Activated T-cell treated with anti-CD3 and anti-CD28 coated beads for 24 hours (primary cell): ENCODE measurements around the gene RASAL1.

Experiments used
- DNase-seq: peaks from one replicate; pipeline ENCODE4 v3.0.0-alpha.2; 2020; ENCODE audit warnings: low read depth

Gene RASAL1

GRCh38 chr12:113058553-113058952 lies 77.0 kb downstream of the RASAL1 start:
- DNase-seq = no peak

DNA sequence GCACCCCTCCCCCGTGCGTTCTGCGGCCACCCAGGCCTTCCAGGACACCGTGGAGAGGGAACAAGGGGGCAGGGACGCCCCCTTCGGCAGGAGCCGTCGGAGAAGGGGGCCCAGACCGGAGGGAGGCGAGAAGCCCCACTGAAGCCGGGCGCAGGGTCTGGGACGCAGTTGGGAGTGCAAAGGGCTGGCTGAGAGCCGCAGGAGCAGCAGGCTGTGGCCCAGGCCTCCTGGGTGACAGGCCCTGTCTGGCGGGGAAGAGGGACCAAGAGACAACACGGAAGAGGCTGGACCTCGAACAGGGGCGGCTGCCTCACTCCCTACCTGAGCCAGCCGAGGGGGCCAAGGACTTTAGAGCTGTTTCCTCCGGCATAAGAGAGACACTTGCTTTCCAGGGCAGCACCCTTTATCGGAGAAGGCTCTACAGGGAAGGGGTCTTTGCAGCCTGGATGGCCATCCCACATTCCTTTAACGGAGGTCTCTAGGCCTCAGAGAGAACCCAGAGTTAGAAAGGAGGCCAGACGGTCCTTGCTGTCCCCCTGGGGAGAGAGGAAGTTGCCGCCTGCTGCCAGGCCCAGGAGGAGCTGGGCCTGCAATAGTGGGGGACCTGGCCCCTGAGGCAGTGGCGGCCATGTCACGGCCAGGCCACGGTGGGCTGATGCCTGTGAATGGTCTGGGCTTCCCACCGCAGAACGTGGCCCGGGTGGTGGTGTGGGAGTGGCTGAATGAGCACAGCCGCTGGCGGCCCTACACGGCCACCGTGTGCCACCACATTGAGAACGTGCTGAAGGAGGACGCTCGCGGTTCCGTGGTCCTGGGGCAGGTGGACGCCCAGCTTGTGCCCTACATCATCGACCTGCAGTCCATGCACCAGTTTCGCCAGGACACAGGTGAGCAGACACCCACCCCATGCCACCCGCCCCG lies 77.7 kb downstream of the RASAL1 start:
- no peak for DNase-seq

- DNase-seq = peak; percentile 13
Observed at GRCh38 chr12:113056631-113057488, 78.7 kb downstream of the RASAL1 start, which contains the start of gene DTX1. DTX1 (plus strand) TSS chr12:113056730; CDS start chr12:113058193, 1,463 bp downstream.

DNA sequence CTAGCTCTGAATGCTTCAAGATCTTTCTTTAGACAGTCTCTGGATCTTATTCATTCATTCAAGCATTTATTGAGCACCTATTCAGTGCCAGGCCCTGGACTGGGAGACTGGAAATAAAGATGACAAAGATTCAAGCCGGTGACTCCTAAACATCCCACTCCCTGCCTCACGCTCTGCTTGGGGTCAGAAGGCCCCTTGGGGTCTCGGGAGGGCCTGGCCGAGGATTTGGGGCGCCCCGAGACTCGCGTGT lies 79.3 kb downstream of the RASAL1 start:
- no peak for DNase-seq

- DNase-seq = no peak
Observed at GRCh38 chr12:113055594-113056380, 79.8 kb downstream of the RASAL1 start.

DNA sequence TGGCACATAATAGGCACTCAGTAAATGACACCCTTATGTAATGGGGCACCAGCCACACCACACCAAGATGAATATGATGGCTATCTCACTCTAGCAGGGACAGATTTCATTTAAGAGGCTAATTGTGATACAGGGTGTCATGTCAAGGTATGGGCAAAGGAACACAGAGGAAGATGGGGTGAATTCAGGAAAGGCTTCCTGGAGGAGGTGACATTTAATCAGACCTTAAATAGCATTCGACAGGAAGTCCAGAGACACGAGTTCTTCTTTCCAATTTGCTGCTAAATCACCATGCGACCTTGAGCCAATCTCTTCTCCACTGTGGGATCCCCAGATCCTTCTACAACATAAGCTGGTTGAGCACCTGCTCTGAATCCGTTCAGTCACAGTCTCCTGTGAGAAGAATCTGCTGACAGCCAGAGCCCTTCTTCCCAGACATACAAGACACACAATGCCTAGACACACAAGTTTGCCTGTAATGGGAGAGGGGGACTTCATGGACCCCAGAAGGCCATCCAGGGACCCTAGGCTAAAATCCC lies 80.5 kb downstream of the RASAL1 start:
- DNase-seq = no peak

DNA sequence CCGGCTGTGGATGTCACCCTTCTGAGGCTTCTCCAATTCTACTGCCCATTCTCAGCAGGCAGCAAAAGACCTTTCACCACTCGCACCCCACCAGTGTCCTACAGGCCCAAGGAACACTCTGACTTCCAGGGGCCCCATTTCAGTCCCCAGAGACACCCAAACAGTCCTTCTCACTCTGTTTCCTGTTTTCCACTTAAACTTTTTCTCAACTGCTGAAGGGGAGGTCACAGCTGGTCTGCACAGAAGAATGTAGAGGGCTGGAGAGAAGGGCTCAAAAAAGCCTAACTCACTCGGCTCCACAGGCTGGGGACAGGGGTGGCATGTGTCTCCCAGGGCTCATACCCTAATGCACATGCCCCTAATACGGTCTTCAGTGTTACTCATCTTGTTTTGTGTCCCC lies 83.2 kb downstream of the RASAL1 start:
- DNase-seq = no peak

GRCh38 chr12:113051759-113052158 lies 83.8 kb downstream of the RASAL1 start:
- no peak for DNase-seq

- DNase-seq = no peak
Observed at GRCh38 chr12:113050795-113051194, 84.8 kb downstream of the RASAL1 start.

DNA sequence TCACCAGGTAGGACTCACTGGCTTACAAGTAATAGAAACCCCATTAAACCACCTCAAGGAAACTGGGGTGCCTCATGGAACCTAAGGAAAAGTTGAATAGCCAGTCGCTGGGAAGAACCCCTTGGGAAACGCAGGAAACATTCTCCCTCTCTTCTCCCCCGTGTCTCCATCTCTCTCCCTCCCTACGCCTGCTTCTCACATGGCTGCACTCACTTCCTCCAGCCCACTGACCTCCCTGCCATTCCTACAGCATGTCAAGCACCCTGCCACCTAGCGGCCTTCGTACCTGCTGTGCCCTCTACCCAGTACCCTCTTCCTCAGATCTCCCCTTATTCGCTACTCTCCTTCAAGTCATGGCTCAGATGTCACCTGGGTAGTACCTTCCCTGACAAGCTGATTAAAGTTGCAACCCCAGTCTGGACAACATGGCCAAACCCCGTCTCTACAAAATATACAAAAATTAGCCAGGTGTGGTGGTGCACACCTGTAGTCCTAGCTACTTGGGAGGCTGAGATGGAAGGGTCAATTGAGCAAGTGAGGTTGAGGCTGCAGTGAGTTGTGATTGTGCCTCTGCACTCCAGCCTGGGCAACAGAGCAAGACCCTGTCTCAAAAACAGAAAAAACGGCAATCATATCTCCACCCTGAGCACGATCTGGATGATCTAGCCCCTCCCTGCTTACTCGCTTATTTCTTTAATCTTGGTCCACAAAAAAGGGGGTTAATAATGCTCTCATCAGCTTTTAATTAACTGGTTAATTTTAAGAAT lies 85.4 kb downstream of the RASAL1 start:
- DNase-seq = no peak
